ENCODE data around the gene LRPAP1.
"Not testable (repeated sequence)": the region's sequence is repeated elsewhere in the genome, so short reads cannot be mapped to it uniquely, and the experiment has no call there.

Gene LRPAP1

DNA sequence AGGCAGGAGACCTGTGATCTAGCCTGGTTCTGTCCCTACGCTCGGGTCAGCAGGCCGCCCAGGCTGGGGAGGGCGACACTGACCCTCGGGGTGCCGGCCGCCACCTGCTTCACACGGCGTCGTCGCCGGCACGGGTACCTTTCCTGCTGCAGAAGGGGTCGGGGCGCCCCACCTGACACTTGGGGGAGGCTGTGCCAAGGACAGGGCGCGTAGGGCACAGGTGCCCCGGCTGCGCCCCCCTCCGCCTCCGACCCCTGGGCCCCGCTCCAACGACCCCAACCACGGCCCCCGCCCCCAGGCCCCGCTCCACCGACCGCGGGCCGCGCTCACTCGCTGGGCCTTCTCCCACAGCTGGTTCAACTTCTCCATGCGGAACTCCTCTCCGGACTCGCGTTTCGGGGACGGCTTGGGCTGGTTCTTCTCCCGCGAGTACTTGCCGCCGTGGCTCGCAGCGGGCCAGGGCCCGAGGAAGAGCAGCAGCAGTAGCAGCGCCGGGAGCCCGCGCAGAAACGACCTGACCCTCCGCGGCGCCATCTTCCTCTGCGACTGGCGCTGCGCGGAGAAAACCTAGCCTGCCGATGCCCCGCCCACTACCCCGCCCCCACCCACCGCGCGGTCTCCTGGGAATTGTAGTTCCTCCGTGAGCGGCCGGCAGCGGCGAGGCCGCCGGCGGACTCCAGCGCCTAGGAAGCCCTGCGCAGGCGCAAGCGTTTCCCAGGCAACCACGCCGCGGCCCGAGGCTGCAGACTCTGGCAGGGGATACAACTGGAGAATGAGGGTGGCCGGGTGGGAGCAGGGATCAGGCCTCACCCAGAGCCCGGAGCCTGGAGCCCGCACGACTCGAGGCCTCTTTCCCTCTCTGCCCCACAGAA, at the start of gene LRPAP1:
LRPAP1 (minus strand) TSS at position 544 of the 872 bp plus-strand sequence; CDS start at position 534, 10 bp downstream.
- Mint-ChIP-seq H3K27ac (peak within 1 kb of the TSS; percentile 92), H3K4me3 (peak within 1 kb of the TSS; percentile 99), H3K27me3 (peaks cover 6% of the 10 kb centered on the region), H3K36me3 (peaks cover 4% of the 10 kb centered on the region), H3K4me1 (peaks cover 24% of the 10 kb centered on the region), H3K9me3 (peaks cover 5% of the 10 kb centered on the region)
- peak; percentile 79 to 84 for DNase-seq (ENCODE audit: low spot score in 2 of 2)
- ATAC-seq (ENCODE audit: low read depth): peak; percentile 88

GRCh38 chr4:3581334-3582090, 49.3 kb upstream of the LRPAP1 start:
- ATAC-seq (ENCODE audit: low read depth); H3K4me3 Mint-ChIP-seq; H3K36me3 Mint-ChIP-seq; H3K9me3 Mint-ChIP-seq; DNase-seq (ENCODE audit: low spot score in 2 of 2); H3K27ac Mint-ChIP-seq; H3K4me1 Mint-ChIP-seq: not testable (repeated sequence)
- H3K27me3 Mint-ChIP-seq: peaks cover 23% of the 10 kb centered on the region

DNA sequence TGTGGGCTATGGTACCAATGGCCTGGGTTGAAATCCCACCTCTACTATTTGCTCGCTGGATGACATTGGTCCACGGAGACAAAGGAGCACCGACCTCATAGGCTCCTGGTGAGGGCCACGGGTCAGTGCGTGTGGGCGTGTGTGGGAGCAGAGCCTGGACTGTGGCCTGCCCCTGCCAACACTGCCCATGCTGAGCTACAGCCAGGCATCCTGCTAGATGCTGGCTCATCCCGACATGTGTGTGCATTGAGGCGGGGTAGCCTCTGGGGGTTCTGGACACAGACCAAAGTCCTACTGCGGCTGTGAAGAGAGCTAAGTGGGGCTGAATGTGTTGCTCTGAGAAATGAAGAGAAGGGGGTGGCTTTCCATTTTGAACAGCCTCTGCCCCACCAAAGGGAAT, 48.6 kb upstream of the LRPAP1 start:
- H3K4me1 Mint-ChIP-seq; DNase-seq (ENCODE audit: low spot score in 2 of 2); H3K4me3 Mint-ChIP-seq; H3K36me3 Mint-ChIP-seq; ATAC-seq (ENCODE audit: low read depth); H3K27ac Mint-ChIP-seq; H3K9me3 Mint-ChIP-seq: not testable (repeated sequence)
- H3K27me3 Mint-ChIP-seq: peaks cover 23% of the 10 kb centered on the region

DNA sequence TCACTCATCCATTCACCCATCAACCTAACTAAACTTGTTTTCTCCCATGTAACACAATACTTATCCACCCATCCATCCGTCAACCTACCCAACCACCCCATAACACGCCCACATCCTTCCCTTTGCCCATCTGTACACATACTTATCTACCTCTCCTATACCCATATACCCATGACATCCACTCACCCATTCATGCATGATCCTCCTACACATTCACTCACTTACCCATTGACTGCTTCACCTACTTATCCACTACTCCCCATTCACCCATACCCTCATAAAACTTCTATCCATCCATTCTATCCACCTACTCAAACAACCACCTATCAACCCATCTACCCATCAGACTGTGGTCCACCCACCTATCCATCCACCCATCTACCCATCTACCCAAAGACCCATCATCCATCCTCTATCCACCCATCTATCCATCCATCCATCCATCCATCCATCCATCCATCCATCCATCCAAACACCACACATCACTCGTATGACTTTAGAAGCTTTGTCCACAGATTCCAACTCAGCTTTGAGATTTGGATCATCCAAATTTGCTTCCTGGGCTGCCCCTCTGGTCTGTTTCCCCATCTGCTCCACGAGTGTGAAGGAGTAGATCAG, 46.4 kb upstream of the LRPAP1 start:
- not testable (repeated sequence) for H3K4me1 Mint-ChIP-seq; H3K9me3 Mint-ChIP-seq; ATAC-seq (ENCODE audit: low read depth); H3K36me3 Mint-ChIP-seq; H3K27ac Mint-ChIP-seq; DNase-seq (ENCODE audit: low spot score in 2 of 2); H3K4me3 Mint-ChIP-seq
- peaks cover 21% of the 10 kb centered on the region for H3K27me3 Mint-ChIP-seq

DNA sequence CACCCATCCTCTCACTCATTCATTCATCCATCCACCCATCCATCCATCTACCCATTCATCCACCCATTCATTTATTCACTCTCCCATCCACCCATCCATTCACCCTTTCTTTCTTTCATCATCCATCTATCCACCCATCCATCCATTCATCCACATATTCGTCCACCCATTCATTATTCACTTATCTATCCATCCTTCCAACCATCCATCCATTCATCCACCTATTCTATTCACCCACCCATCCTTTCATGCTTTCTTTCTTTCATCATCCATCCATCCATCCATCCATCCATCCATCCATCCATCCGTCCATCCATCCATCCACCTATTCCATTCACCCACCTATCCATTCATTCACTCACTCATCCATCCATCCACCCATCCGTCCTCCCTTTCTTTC, 45.8 kb upstream of the LRPAP1 start:
- not testable (repeated sequence) for H3K27ac Mint-ChIP-seq; H3K4me3 Mint-ChIP-seq; H3K9me3 Mint-ChIP-seq; H3K36me3 Mint-ChIP-seq; DNase-seq (ENCODE audit: low spot score in 2 of 2); H3K4me1 Mint-ChIP-seq; ATAC-seq (ENCODE audit: low read depth)
- peaks cover 20% of the 10 kb centered on the region for H3K27me3 Mint-ChIP-seq

DNA sequence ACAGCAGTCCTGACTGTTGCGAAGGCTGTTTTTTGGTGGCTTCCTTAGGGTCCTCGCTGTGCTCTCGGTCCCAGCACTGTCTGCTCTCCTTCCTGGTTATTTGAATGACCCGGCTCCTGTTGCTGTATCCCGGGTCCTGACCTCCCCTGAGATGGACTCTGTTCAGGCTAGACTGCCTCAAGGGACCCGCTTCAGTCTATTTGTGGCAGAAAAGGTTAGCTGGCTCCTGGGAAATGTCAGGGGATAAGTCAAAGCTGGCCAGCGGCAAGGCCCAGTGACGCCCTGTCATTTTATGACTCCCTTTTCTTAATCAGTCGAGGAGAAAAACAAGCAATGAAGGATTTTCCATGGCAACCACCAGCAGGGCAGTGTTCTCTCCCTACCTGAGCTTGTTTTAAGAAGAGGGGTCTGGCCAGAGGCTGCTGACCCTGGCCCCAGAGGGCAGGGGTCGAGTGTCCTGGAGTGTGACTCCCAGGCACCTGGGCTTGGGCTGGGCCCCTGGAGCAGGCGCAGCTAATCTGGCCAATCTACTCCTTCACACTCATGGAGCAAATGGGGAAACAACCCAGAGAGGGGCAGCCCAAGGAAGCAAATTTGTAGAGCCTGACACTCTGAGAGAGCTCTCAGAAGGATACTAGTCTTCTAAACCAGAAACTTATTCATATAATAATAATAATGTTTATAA, 45.1 kb upstream of the LRPAP1 start:
- not testable (repeated sequence) for H3K27ac Mint-ChIP-seq; H3K9me3 Mint-ChIP-seq; ATAC-seq (ENCODE audit: low read depth); H3K4me1 Mint-ChIP-seq; H3K4me3 Mint-ChIP-seq; DNase-seq (ENCODE audit: low spot score in 2 of 2); H3K36me3 Mint-ChIP-seq
- peaks cover 16% of the 10 kb centered on the region for H3K27me3 Mint-ChIP-seq

- not testable (repeated sequence) for H3K4me1 Mint-ChIP-seq; ATAC-seq (ENCODE audit: low read depth); H3K36me3 Mint-ChIP-seq; H3K9me3 Mint-ChIP-seq; H3K27ac Mint-ChIP-seq; H3K4me3 Mint-ChIP-seq; DNase-seq (ENCODE audit: low spot score in 2 of 2)
- peaks cover 16% of the 10 kb centered on the region for H3K27me3 Mint-ChIP-seq
Measured at GRCh38 chr4:3576533-3577207, 44.4 kb upstream of the LRPAP1 start.

GRCh38 chr4:3575426-3576369, 43.5 kb upstream of the LRPAP1 start:
- H3K4me3 Mint-ChIP-seq; H3K36me3 Mint-ChIP-seq; ATAC-seq (ENCODE audit: low read depth); DNase-seq (ENCODE audit: low spot score in 2 of 2); H3K27ac Mint-ChIP-seq; H3K9me3 Mint-ChIP-seq; H3K4me1 Mint-ChIP-seq: not testable (repeated sequence)
- peaks cover 16% of the 10 kb centered on the region for H3K27me3 Mint-ChIP-seq

- not testable (repeated sequence) for H3K36me3 Mint-ChIP-seq; H3K9me3 Mint-ChIP-seq; H3K4me3 Mint-ChIP-seq; DNase-seq (ENCODE audit: low spot score in 2 of 2); ATAC-seq (ENCODE audit: low read depth); H3K4me1 Mint-ChIP-seq; H3K27ac Mint-ChIP-seq
- peaks cover 11% of the 10 kb centered on the region for H3K27me3 Mint-ChIP-seq
Measured at GRCh38 chr4:3574865-3575264, 42.6 kb upstream of the LRPAP1 start.

DNA sequence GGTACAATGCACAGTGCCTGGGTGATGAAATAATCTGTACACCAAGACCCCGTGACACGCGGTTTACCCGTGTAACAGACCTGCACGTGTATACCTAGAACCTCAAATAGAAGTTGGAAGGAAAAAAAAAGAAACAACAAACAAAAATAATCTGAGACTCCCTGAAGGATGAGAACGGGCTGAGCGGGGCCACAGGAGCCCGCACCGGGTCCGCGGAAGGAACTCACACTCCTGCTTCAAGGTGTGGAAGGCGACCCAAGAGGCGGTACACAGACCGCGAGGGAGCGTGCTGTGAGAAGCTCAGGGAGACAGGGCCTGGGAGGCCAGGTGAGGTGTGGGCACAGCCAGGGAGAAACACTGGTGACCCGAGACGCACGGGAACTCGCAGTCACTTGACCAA, 42.1 kb upstream of the LRPAP1 start:
- not testable (repeated sequence) for H3K4me3 Mint-ChIP-seq; H3K9me3 Mint-ChIP-seq; H3K4me1 Mint-ChIP-seq; H3K27ac Mint-ChIP-seq; DNase-seq (ENCODE audit: low spot score in 2 of 2); ATAC-seq (ENCODE audit: low read depth); H3K36me3 Mint-ChIP-seq
- H3K27me3 Mint-ChIP-seq: peaks cover 11% of the 10 kb centered on the region

- ATAC-seq (ENCODE audit: low read depth): no peak
- no peaks in the 10 kb centered on the region for H3K9me3 Mint-ChIP-seq
- no peaks in the 10 kb centered on the region for H3K4me1 Mint-ChIP-seq
- H3K27ac Mint-ChIP-seq: no peak overlapping the region
- H3K27me3 Mint-ChIP-seq: peaks cover 4% of the 10 kb centered on the region
- H3K36me3 Mint-ChIP-seq: no peaks in the 10 kb centered on the region
- no peak for DNase-seq (ENCODE audit: low spot score in 2 of 2)
- no peak overlapping the region for H3K4me3 Mint-ChIP-seq
Measured at GRCh38 chr4:3573131-3573530, 40.9 kb upstream of the LRPAP1 start.

DNA sequence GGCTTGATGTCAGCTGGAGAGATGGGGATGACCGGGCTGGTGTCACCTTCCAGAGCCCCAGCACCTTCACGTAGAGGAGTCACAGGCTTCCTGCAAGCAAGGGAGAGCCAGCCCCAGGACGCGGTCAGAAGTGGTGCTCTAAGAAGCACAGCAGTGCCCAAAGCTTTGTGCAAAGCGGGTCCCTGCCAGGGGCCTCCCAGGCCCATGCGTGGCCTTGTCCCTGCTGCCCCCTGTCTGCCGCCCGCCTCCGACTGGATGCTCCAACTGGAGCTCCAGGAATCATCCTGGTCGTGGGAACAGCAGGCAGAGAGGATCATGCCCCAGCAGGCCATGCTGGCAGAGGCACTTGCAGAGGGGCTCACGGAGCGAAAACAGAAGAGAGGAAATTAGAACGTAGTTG, 40.1 kb upstream of the LRPAP1 start:
- Mint-ChIP-seq H3K9me3 (no peaks in the 10 kb centered on the region), H3K27ac (no peak overlapping the region), H3K4me3 (no peak overlapping the region), H3K36me3 (no peaks in the 10 kb centered on the region), H3K4me1 (no peaks in the 10 kb centered on the region), H3K27me3 (no peaks in the 10 kb centered on the region)
- ATAC-seq (ENCODE audit: low read depth) (no peak), DNase-seq (ENCODE audit: low spot score in 2 of 2) (no peak)

All from memory B cell (primary cell).